GM18499 (cell line): Measurements from ENCODE around the gene THSD8.
"Not testable (repeated sequence)": the region's sequence is repeated elsewhere in the genome, so short reads cannot be mapped to it uniquely, and the experiment has no call there.

ENCODE experiments used
- ATAC-seq: cut with Tn5 transposase; IDR thresholded peaks from one replicate; pipeline ENCODE4 v1.9.1; 2021; ENCODE audit warnings: moderate number of reproducible peaks; ENCODE audit not compliant: insufficient read depth, unreplicated experiment

Gene THSD8

GRCh38 chr19:12817188-12817587, 15.3 kb downstream of the THSD8 start:
- not testable (repeated sequence) for ATAC-seq

GRCh38 chr19:12817810-12818209, 15.9 kb downstream of the THSD8 start:
- ATAC-seq = not testable (repeated sequence)

- ATAC-seq = no peak
These were observed 19.9 kb downstream of the THSD8 start for GRCh38 chr19:12821761-12822160.

GRCh38 chr19:12825254-12826131, 23.6 kb downstream of the THSD8 start:
- no peak for ATAC-seq

- ATAC-seq = no peak
These were observed 26.6 kb downstream of the THSD8 start for GRCh38 chr19:12828494-12828893.

GRCh38 chr19:12833418-12833737, 31.5 kb downstream of the THSD8 start:
- ATAC-seq = no peak

GRCh38 chr19:12833738-12834565, 32.1 kb downstream of the THSD8 start:
- ATAC-seq = no peak

- ATAC-seq = no peak
These were observed 32.7 kb downstream of the THSD8 start, which contains the start of gene RTBDN for GRCh38 chr19:12834566-12834943. TSS of gene RTBDN (minus strand) at chr19:12834579. CDS start at chr19:12829979, 4,600 bp downstream.

GRCh38 chr19:12834976-12835757, 33.3 kb downstream of the THSD8 start:
- ATAC-seq = no peak

GRCh38 chr19:12836529-12836863, 34.6 kb downstream of the THSD8 start:
- ATAC-seq = no peak

GRCh38 chr19:12837225-12837624, 35.4 kb downstream of the THSD8 start:
- ATAC-seq = no peak

GRCh38 chr19:12838182-12838885, 36.5 kb downstream of the THSD8 start, which contains the start of gene MAST1:
TSS of gene MAST1 (plus strand) at chr19:12838515. CDS start at chr19:12838573, 58 bp downstream.
- no peak for ATAC-seq

GRCh38 chr19:12838886-12839756, 37.3 kb downstream of the THSD8 start:
- no peak for ATAC-seq

- ATAC-seq = no peak
These were observed 38.5 kb downstream of the THSD8 start for GRCh38 chr19:12840091-12841079.

GRCh38 chr19:12841094-12841493, 39.2 kb downstream of the THSD8 start:
- ATAC-seq = no peak

GRCh38 chr19:12842511-12842910, 40.6 kb downstream of the THSD8 start:
- no peak for ATAC-seq

- ATAC-seq = no peak
These were observed 41.5 kb downstream of the THSD8 start for GRCh38 chr19:12843328-12843727.
